Right atrium auricular region (tissue), 2 donors: ENCODE data around the gene CYB5D1. TPM values are rescaled to one million over a fixed set of nuclear protein-coding genes. Genes with fewer than 3 reads are reported as not detected.

Source experiments
- DNase-seq: peaks from one replicate; pipeline ENCODE4 v3.0.0-alpha.2; 2019; ENCODE audit warnings: low spot score
- H3K27ac ChIP-seq, 2 donors: fragments of 200-600 bp; sonication (generic); 1 replicate in 1 of 2; 2 replicates in 1 of 2; pipeline ENCODE4 v1.5.1; 2016 to 2019
- H3K27me3 ChIP-seq, 2 donors: fragments of 200-600 bp; sonication (generic); one replicate each; pipeline versions ENCODE4 v1.5.1 to v1.6.0; 2017 to 2019
- H3K36me3 ChIP-seq: fragments of 200-600 bp; sonication (generic); one replicate; pipeline ENCODE4 v1.5.1; 2016
- H3K4me1 ChIP-seq, 2 donors: fragments of 200-600 bp; sonication (generic); one replicate each; pipeline versions ENCODE4 v1.5.1 to v1.6.0; 2017 to 2019
- H3K4me3 ChIP-seq, 2 donors: fragments of 200-600 bp; sonication (generic); 1 replicate in 1 of 2; 2 replicates in 1 of 2; pipeline ENCODE4 v1.5.1; 2017 to 2019; ENCODE audit warnings: mild to moderate bottlenecking in 1 of 2, moderate library complexity in 1 of 2
- H3K9me3 ChIP-seq, 2 donors: fragments of 200-600 bp; sonication (generic); one replicate each; pipeline ENCODE4 v1.5.1; 2019
- CTCF ChIP-seq, 2 donors: fragments of 200-600 bp; sonication (generic); IDR thresholded peaks; one replicate each; pipeline ENCODE4 v1.5.1; 2019; ENCODE audit warnings: antibody characterized with exemption in 2 of 2
- total RNA-seq, 2 donors: library from RNA; depleted of rRNA; stranded (reverse); fragments of >200 nt; gene quantifications; one replicate each; pipeline ENCODE4 v1.1.0, GENCODE V29; 2016

The CYB5D1 gene
- total RNA-seq, 2 donors from 2014 or later, result 5.1 to 6.8 TPM

DNA sequence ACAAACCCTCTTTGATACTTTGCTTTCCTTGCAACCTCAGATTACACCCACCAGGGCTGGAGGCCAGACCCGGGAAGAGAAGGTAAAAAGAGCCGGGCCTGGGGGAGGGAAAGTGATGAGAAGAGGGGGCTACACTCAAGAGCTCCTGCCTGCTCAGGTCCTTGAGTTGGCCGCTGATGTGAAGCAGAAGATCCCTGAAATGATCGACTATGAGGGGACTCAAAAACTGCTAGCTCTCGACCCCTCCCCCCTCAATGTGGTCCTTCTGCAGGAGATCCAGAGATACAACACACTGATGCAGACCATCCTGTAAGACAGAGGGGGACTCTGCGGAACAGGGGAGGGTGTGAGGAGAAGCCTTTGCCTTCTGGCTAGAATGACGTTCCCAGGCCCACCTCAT is 26.6 kb upstream of the CYB5D1 start:
- Histone ChIP-seq H3K4me1 (peaks cover 0 to 14% of the 10 kb centered on the region in 2 donors), H3K9me3 (no peaks in the 10 kb centered on the region), H3K27me3 (no peaks in the 10 kb centered on the region), H3K4me3 (no peak overlapping the region), H3K27ac (no peak overlapping the region), H3K36me3 (no peaks in the 10 kb centered on the region)
- TF ChIP-seq CTCF (IDR thresholded peaks at IDR 0.05), result no peak
- DNase-seq, result no peak

GRCh38 chr17:7832431-7832830 is 25.4 kb upstream of the CYB5D1 start:
- H3K4me3 ChIP-seq, result no peak overlapping the region
- peaks cover 0 to 26% of the 10 kb centered on the region in 2 donors for H3K4me1 ChIP-seq
- no peak overlapping the region for H3K27ac ChIP-seq
- no peak for TF ChIP-seq CTCF (IDR thresholded peaks at IDR 0.05)
- H3K36me3 ChIP-seq, result no peaks in the 10 kb centered on the region
- H3K27me3 ChIP-seq, result no peaks in the 10 kb centered on the region
- no peaks in the 10 kb centered on the region for H3K9me3 ChIP-seq
- DNase-seq, result no peak

DNA sequence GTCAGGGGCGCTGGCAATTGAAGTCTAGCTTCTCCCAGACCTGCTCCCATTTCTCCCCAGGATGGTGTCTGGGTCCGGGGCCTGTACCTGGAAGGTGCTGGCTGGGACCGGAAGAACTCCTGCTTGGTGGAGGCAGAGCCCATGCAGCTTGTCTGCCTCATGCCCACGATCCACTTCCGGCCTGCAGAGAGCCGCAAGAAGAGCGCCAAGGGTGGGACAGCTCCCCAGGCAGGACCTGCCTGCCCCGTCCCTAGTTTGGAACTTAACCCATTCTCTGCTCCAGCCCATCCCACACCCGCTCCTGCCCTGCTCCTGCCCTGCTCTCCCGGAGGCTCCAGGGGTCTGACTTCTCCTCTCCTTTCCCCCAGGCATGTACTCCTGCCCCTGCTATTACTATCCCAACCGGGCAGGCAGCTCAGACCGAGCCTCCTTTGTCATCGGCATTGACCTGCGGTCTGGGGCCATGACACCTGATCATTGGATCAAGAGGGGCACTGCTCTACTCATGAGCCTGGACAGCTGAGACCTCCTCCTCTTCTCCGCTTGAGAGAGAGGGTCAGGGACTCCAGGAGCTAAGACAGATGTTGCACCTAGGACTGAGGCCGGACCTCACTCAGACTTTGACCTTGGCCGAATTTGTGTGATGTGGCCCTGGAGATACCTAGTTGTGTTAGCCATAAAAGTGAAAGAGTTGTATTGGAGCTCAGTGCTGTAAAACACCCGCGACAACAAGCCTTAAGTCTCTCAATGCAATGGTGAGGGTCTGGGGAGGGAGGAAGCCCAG is 24.6 kb upstream of the CYB5D1 start:
- peak overlapping the region; percentile 71 to 76 for H3K4me3 ChIP-seq
- no peaks in the 10 kb centered on the region for H3K27me3 ChIP-seq
- peak overlapping the region; percentile 99 to 100 for H3K27ac ChIP-seq
- H3K4me1 ChIP-seq, result peaks cover 0 to 34% of the 10 kb centered on the region in 2 donors
- DNase-seq, result no peak
- TF ChIP-seq CTCF (IDR thresholded peaks at IDR 0.05), result no peak
- H3K9me3 ChIP-seq, result no peaks in the 10 kb centered on the region
- no peaks in the 10 kb centered on the region for H3K36me3 ChIP-seq

DNA sequence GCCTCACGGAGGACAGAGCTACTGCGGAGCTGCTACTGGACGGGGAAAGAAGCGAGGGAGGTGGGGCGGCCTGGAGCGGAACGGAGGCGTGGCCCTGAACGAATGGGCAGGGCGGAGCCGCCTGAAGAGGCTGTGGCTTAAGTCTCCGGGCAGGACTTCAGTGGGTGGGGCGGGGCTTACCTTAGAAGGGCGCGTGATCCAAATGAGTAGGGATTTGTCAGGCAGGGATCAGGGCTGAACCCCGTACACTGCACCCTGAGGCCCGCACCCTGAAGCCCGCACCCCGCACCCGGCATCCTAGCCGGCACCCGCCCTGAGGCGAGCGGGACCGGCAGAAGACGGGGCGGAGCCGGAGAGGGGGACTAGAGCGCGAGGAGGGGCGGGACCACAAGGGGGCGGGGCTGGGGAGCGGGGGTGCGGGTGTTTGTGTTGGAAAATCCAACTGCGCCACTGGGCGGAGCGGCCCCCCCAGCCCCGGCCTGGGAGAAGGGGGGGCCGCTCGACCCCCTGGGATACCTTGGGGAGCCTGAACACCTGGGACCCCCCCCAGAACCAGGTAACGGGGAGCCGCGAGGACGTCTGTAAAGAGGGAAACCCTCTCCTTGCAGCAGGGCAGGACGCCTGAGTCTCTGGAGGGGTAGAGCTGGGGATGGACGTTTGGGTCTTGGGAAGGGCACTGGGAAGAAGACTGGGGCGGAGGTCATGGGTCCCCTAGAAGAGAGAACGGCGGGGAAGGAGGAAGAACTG is 23.8 kb upstream of the CYB5D1 start, which contains the start of gene KDM6B:
TSS of gene KDM6B (plus strand) at position 423 of the 747 bp plus-strand sequence. CDS start 11,338 bp downstream, outside the sequence.
- DNase-seq, result peak; percentile 96
- no peaks in the 10 kb centered on the region for H3K27me3 ChIP-seq
- TF ChIP-seq CTCF (IDR thresholded peaks at IDR 0.05), result peak in 1 of 2 donors; percentile 40
- H3K36me3 ChIP-seq, result no peaks in the 10 kb centered on the region
- peak within 1 kb of the TSS; percentile 99 to 100 for H3K27ac ChIP-seq
- H3K4me3 ChIP-seq, result peak within 1 kb of the TSS; percentile 71 to 76
- no peaks in the 10 kb centered on the region for H3K9me3 ChIP-seq
- H3K4me1 ChIP-seq, result peaks cover 0 to 41% of the 10 kb centered on the region in 2 donors

DNA sequence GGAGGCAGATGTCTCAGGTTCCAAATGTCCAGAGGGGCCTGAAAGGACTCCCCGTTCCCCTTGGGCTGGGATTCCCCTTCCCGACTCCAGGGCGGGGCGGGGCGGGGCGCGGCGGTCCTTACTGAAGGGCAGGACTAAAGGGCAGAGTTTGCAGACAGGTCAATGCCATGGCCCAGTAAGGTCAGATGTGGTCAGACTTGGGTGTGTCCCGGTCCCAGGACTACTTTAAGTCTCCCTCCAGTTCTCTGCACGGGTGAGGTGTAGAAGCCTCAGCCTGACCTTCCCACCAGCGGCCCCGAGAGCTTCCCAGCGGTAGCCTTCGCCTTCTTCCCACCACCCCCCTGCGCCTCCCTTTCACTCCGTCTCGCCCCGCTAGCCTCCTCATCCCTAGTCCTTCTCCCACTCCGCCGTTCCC is 23.3 kb upstream of the CYB5D1 start:
- Histone ChIP-seq H3K36me3 (no peaks in the 10 kb centered on the region), H3K4me1 (peaks cover 0 to 47% of the 10 kb centered on the region in 2 donors), H3K4me3 (peak overlapping the region; percentile 71 to 76), H3K9me3 (no peaks in the 10 kb centered on the region), H3K27ac (peak overlapping the region; percentile 99 to 100), H3K27me3 (no peaks in the 10 kb centered on the region)
- TF ChIP-seq CTCF (IDR thresholded peaks at IDR 0.05), result no peak
- no peak for DNase-seq
